NCI-H187 (cell line): ENCODE measurements around the gene SLC38A5.
"Not testable (repeated sequence)": the region's sequence is repeated elsewhere in the genome, so short reads cannot be mapped to it uniquely, and the experiment has no call there.

Experiments used
- DNase-seq, 2 experiments: peaks; one replicate each; lab custom pipeline; 2025; lab: John Stamatoyannopoulos, UW

Gene SLC38A5

DNA sequence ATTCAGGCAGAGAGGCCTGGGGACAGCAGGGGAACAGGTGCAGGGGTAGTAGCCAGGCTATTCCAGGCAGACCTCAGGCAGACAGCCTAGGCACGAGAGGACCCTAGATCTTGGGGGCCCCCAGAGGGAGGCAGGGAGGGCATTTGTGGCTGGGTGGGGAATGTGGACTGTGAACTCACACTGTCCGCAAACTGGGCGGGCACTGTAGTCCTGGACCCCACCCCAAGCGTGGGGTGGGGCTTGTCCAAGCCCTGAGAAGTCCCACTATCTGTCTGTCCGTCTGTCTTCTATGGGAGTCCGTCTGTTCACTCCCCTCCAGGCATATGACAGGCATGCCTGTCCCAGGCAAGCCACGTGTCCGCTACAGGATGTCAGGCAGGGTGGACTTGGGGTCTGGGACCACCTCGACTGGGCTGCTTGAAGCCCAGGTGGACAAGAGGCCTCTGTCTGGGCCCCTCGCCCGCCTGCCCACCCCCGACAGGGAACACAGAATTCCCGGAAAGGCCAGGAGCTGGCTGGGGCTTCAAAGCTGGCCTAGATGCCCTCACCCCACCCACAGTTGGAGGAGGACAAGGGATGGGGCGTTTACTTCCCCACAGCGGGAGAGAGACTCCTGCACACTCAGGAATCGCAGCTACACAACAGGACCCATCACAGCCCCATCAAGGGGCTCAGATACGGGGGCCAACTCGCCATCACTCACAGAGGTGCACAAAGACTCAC lies at the start of gene SLC38A5:
Gene SLC38A5 (minus strand): TSS at position 151 of the 723 bp plus-strand sequence. CDS start 2,336 bp downstream, outside the sequence.
- no peak for DNase-seq

- DNase-seq: not testable (repeated sequence)
Measured at GRCh38 chrX:48519481-48519880, 49.4 kb upstream of the SLC38A5 start.

DNA sequence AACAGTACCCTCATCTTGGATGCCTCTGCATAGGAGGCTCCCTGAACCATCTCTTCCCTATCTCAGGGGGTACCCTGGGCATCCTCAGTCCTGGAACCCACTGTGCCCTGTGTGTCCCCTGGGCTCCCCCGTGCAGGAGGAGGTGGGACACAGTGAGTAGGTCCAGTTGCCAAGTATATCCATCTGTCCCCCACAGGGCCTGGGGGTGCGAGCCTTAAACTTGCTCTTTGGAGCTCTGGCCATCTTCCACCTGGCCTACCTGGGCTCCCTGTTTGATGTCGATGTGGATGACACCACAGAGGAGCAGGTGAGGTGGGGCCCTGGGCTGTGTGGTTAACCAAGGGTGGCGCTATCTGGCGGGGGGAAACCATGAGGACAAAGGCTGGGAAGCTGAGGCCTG lies 46.9 kb upstream of the SLC38A5 start:
- no peak for DNase-seq

DNA sequence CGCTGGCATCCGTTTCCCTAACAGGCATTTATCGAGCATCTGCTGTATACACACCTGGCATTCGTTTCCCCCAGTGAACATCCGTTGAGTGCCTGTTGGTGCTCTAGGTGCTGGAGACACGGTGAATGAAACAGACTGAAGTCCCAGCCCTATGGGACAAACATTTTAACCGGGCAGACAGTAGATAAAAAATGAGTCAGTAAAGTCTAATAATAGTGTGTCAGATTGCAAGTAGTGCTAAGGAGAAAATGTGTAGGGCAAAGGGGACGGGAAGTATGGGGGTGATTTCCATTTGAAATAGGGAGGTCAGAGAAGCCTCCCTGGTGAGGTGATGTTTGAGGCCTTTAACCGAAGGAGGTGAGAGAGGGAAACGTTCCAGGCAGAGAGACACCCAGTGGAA lies 46.2 kb upstream of the SLC38A5 start:
- no peak for DNase-seq

DNA sequence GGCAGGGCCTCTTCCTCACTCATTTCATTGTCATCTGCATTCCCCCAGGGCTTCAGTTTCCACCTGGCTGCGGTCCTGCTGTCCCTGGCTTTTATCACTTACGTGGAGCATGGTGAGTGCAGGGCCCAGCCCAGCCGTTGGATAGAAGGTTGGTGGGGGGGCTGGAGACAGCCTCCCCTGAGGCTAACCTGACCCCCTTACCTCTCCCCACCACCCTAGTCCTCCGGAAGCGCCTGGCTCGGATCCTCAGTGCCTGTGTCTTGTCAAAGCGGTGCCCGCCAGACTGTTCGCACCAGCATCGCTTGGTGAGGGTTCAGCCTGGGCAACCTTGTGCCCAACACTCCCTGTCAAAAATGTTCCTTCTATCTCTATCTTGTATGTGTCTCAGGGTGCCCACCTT lies 45.8 kb upstream of the SLC38A5 start:
- DNase-seq: no peak

- no peak for DNase-seq
Measured at GRCh38 chrX:48514868-48515460, 44.9 kb upstream of the SLC38A5 start.

- DNase-seq: no peak
Measured at GRCh38 chrX:48514126-48514806, 44.2 kb upstream of the SLC38A5 start.

GRCh38 chrX:48513670-48514069 lies 43.6 kb upstream of the SLC38A5 start:
- no peak for DNase-seq

GRCh38 chrX:48512371-48512935 lies 42.4 kb upstream of the SLC38A5 start:
- no peak for DNase-seq

DNA sequence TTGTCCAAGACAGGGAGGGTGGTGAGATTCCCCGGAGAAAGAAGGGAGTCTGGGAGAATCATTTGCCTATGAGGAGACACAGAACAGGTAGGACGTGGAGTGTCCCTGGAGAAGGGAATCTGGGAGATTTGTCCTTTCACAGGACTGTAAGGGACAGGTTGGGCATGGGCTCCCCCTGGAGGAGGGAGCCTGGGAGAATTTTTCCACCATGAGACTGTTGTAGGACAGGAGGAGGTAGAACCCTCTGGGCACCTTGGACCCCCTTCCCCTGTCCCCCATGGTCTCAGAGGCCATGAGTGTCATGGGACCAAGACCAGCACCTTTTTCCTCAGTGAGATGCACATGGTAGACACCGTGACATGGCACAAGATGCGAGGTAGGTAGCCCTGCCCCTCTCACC lies 41.5 kb upstream of the SLC38A5 start:
- peak in 1 of 2 experiments; percentile 2 for DNase-seq

- no peak for DNase-seq
Measured at GRCh38 chrX:48509619-48510018, 39.6 kb upstream of the SLC38A5 start.

DNA sequence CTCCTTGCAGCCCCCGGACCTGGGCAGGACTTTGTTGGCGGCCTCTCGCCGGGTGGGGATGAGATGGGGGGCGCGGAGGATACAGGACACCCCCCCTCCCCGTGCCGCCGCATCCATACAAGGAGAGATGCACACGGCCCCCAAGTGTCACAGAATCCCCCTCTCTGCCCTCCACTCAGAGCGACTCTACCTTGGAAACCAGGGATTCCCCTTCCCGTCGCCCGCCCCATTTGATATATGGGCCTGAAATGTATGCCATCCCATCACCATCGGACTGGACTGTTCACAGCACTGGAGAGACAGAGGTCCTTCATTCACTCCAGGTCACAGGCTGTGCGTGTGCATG lies 39.2 kb upstream of the SLC38A5 start:
- no peak for DNase-seq

- DNase-seq: no peak
Measured at GRCh38 chrX:48508400-48509244, 38.6 kb upstream of the SLC38A5 start, which contains the start of gene PORCN. TSS of gene PORCN (plus strand) at chrX:48508992. CDS start at chrX:48509821, 829 bp downstream.

- no peak for DNase-seq
Measured at GRCh38 chrX:48507246-48507645, 37.2 kb upstream of the SLC38A5 start.

GRCh38 chrX:48505481-48505880 lies 35.4 kb upstream of the SLC38A5 start:
- DNase-seq: no peak

GRCh38 chrX:48504261-48504660 lies 34.2 kb upstream of the SLC38A5 start:
- DNase-seq: no peak

DNA sequence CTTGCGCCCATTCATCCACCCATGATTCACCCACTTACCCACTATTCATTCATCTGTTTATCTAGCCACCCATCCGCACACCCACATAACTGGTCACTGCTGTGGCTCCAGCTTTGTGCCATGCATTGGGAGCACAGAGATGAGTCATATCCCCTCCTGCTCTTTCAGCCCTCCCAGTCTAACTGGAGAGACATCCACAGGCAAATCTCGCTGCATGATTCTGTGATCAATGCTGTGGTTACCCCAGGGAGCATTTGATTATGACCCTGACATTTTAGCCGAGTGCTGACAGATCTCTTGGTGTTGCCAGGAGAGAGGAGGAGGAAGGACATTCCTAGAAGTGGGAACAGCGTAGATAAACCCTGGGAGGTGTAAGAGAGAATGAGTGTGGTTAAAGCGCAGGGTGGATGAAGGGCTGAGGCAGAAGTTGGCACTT lies 28.3 kb upstream of the SLC38A5 start:
- DNase-seq: no peak

GRCh38 chrX:48497871-48498270 lies 27.8 kb upstream of the SLC38A5 start:
- DNase-seq: no peak

DNA sequence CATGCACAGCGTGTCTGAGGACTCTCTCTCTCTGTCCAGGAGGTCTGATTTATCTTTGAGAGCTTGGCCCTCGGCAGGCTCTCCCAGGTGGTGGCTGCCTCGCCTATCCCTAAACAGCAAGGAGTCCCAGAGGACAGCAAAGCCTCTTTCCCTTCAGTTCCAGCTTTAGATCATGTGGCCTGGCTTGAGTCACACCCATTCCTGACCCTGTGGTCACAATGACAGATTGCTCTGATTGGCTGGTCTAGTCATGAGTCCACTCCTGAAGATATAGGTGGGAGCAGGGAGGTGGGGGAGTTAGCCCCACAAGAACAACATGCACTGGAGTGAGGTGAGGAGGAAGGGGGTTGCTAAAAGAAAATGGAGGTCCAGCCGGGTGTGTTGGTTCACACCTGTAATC lies 26.6 kb upstream of the SLC38A5 start:
- DNase-seq: no peak

GRCh38 chrX:48493890-48494364 lies 23.9 kb upstream of the SLC38A5 start:
- no peak for DNase-seq

- no peak for DNase-seq
Measured at GRCh38 chrX:48492293-48492910, 22.3 kb upstream of the SLC38A5 start.
